Esophagus squamous epithelium (tissue), 4 donors: Measurements from ENCODE around the gene COL27A1.

Source experiments
- CTCF ChIP-seq, 6 experiments: fragments of 450-650 bp in 4 of 6; fragments of 200-600 bp in 2 of 6; sonication (generic) in 2 of 6; IDR thresholded peaks; one replicate each; pipeline ENCODE4 v1.5.1; 2016 to 2019; ENCODE audit warnings: antibody characterized with exemption in 6 of 6, mild to moderate bottlenecking in 4 of 6, moderate library complexity in 4 of 6
- POLR2A ChIP-seq, 4 donors: fragments of 450-650 bp; IDR thresholded peaks; one replicate each; pipeline ENCODE4 v1.6.1; 2017; ENCODE audit warnings: antibody characterized with exemption in 4 of 4, mild to moderate bottlenecking in 4 of 4, moderate library complexity in 3 of 4

- TF ChIP-seq POLR2A (IDR thresholded peaks at IDR 0.05) (no peak), CTCF (IDR thresholded peaks at IDR 0.05) (no peak)
These were observed 81.2 kb downstream of the COL27A1 start for GRCh38 chr9:114236391-114237138.
